Measurements from ENCODE around the gene TPBG.

Gene TPBG, protein sequence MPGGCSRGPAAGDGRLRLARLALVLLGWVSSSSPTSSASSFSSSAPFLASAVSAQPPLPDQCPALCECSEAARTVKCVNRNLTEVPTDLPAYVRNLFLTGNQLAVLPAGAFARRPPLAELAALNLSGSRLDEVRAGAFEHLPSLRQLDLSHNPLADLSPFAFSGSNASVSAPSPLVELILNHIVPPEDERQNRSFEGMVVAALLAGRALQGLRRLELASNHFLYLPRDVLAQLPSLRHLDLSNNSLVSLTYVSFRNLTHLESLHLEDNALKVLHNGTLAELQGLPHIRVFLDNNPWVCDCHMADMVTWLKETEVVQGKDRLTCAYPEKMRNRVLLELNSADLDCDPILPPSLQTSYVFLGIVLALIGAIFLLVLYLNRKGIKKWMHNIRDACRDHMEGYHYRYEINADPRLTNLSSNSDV

DNA sequence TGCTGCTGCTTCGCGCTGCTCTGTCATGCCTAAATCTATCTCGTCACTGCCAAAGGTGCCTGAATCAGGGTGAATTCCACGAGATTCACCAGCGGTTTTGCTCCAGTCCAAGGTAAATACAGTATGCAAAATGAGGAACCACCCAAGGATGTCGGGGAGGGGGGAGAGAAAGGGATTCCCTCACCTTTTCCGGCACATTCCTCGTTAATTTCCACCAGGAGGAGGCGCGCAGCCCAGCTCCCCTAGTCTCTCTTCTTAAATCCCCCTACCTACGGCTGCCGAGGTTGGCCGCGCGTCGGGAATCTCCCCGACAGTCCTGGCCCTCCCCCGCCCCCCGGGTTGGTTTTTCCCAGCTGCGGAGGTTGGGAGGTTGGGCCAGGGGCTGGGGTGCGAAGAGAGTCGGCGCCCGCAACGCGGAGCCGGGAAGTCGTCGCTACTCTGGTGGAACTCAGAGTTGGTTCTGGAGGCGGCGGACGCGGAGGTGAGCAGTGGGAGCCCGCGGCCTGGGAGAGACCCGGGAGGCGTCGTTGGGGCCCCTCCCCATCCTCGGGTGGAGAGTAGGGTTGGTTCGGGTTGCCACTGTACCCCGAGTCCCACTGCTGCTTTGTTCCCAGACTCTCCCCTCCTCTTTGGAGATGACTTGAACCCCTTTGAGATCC, at the start of gene TPBG:
Gene TPBG (plus strand): TSS at position 390 of the 659 bp plus-strand sequence. CDS start 1,145 bp downstream, outside the sequence.
- DNase-seq (ENCODE audit: low read depth): no peak

DNA sequence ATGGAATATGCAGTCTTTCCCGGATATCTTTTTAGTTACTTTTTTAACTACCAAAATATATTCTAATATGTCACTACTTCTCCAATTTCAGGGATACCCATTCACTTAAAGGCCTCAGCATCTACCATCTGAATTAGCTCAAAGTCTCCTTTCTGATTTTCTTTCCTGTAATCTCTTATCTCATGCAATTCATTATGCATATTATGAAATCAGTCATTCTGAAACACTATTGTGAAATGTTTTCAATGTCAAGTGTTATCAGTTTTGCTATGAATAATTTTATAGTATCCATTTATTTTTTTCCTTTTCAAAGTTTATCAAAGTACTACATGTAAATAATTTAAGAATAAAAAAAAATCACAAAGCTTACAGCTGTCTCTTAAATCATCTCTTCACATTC, 41.2 kb upstream of the TPBG start:
- no peak for DNase-seq (ENCODE audit: low read depth)

DNA sequence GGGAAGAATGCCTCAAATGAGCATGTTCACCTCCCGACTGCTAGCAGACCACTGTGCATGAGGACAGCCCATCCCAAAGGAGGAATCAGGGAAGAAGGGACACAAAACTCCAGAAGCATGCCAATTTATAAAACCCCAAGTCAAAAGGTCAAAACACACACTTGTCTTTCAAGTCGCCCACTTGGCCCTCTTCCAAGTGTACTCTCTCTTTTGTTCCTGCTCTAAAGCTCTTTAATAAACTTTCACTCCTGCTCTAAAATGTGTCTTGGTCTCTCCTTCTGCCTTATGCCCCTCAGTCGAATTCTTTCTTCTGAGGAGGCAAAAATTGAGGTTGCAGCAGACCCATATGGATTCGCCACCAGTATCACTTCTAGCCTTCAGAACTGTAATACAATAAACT, 33.9 kb upstream of the TPBG start:
- DNase-seq (ENCODE audit: low read depth): no peak

DNA sequence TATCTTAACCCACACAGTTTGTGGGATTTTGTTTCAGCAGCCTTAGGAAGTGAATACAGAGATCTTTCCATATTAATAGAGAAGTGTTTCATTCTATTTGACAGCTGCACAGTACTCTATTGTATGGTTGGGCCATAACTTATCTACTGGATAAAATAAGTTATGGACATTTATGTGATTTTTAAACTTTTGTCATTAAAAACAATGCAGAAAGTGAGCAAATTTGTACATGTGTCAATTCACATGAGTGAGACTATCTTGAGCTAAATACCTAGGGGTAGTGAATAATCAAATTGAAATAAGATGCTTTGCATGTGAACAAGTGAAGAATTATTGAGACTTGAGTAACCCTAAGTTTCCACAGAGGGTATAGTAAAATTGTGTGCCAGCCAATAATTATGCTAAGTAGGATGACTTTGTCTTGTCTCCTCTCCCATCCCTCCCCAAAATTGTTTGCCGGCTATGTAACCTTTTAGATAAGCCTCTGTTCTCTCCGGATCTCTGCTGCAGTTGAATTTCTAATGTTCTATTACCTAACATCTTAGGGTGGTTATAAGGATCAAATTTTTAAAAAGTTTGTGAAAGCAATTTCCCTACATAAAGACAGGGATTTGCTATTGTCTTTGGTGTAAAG, 33.3 kb upstream of the TPBG start:
- DNase-seq (ENCODE audit: low read depth): no peak

DNA sequence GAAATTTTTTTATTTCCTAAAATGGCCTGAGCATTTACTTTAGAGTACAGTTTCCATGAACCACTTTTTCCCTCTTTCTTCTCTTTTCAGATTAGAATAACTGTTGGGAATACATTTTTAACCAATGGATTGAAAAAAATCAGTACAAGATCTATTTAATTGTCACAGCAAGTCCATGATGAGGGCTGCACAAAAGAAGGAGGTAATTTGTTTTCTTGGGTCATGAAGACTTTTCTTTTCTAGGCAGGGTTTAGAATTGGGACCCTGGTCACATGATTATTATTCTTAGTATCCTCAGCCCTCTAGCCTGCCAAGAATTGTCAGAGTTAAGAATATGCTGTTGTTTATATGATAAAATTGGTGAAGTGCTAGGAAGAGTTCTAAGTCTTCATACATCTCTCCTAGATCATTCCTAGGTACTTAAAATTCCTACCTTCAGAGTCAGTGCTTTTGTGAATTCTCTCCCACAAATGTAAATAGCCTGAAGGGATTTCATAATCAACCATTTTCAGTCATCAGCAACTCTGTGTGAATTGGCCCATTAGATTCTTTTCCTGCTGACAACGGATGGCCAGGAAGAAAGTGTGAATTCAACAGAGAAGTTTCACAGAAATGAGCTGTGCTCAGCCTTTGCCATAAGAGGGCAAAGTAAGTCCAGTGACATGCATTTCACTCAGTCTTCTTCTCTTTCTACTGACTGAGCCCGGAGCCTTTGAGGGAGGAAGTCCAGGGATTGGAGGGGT, 32.4 kb upstream of the TPBG start:
- no peak for DNase-seq (ENCODE audit: low read depth)

DNA sequence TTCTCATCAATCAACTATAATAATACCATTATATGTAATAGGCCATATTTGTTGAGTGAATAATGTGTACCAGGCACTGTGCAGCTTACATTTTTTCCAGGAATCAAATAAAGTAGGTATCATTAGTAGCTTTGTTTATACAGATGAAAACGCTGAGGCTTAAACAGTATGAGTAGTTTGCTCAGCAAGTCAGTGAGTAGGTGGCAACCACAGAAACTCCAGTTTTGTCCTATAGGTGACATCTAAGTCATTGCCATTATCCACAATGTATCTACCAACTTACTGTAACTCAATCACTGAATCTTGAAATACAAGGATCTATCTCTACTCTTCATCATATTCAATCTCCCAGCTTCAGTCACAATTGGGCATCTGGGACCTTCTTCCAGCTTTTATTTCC, 29.8 kb upstream of the TPBG start:
- no peak for DNase-seq (ENCODE audit: low read depth)

DNA sequence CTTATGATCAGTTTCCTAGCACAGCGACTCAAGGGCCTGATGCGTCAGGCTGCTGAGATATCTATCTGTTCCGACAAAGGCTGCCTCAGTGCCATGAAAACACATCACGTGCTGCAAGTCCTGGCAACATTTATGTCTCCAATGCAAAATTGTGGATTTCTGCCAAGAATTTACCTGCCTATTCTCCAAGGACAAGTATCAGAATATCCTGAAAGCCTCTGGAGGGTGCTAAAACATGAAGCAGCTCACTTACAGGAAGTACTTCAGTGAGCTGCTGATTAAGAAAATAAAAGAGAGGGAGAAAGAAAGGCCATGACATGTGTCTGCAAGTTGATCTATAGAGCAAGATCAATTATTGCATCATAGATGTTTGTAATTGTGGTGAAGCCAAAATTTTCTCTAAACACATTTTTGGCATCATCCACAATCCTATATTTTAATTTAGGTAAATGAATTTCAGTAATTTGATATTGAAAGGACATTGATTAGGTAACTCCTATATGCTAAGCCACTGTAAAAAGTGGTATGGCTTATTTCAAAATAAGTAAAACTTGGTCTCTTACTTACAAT, 25.8 kb upstream of the TPBG start:
- DNase-seq (ENCODE audit: low read depth): no peak

DNA sequence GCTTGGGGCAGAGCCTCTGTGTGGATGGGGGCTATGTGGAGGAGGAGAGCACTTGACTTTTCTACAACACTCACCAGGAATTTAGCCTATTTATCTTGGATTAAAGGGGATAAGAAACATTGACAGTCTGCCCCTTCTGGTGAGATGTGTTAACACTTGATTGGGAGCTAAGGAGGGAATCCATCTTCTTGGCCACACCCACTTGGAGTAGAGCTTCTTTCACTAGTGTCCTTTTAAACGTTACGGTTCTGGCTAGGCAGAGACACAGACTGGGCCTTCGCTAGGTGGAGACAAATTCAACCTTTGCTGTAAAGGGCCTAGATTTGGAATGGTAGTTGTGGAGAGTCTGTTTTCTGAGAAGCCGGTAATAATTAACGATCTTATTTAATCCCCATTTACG, 15.5 kb upstream of the TPBG start:
- DNase-seq (ENCODE audit: low read depth): no peak

DNA sequence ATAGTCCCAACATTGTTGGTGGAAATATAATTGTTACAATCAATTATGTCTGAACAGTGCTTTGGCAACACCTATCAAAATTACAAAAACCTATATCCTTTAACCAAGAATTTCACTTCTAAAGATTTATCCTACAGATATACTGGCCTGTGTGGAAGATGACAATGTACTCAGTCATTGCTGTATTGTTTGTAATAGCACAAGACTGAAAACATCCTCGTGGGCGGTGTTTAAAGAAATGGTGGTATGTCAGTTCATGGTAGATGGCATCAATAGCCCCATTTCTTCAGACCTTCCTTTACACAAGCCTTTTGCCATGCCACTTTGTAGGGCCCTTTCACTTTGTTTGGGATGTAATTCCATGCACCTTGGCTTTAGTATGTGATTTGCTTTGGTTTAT, 9.8 kb upstream of the TPBG start:
- DNase-seq (ENCODE audit: low read depth): no peak

DNA sequence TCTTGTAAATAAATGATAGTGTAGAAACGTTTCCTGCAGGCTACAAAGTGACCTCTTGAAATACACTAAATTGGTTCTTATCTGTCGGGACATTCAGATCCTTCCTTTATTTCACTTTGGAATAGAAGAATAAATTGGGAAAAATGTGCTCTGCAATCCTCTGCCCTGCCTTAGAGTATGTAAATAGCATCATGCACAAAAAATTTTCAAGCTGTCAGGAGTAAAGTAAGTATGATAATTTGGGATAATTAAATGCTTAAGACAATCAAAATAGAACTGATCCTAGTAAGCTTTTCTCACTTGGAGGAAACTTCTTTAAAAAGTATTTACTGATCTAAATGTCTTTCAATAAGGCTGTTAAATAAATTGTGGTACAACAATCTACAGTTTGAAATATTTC, 3.1 kb upstream of the TPBG start:
- DNase-seq (ENCODE audit: low read depth): no peak

DNA sequence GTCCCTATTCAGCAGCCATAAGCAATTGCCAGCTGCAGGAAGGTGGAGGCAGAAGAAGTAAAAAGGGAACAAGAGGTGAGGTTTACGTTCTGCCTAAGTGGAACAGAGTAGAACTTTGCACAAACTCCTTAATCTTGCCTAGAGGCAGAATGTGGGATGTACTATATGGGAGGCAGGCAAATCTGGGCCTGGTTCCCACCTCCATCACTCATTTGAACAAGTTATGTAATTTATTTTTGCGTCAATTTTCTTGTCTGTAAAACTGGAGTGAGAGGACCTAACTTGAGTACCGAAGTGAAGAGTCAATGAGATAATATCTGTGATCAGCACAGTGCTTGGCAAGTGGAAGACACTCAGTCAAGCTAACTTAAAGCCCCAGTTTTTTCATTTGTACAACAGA, 2.0 kb upstream of the TPBG start:
- no peak for DNase-seq (ENCODE audit: low read depth)

DNA sequence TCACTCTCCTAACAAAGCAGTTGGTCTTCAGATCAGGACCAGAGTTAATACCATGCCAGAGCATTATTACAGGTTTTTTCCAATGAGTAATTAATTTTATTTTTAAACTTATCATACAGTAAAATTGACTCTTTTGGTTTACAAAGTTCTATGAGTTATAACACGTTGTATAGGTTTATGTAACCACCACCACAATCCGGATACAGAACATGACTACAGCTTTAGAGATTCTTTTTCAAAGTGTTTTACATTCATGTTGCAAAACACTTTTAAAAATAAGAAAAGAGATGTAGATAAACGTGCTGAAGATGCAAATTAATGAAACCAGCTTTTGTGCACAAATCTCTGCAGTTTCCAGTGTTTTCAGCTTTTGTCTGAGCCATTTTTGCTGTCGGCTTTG, 1.5 kb upstream of the TPBG start:
- DNase-seq (ENCODE audit: low read depth): no peak

DNA sequence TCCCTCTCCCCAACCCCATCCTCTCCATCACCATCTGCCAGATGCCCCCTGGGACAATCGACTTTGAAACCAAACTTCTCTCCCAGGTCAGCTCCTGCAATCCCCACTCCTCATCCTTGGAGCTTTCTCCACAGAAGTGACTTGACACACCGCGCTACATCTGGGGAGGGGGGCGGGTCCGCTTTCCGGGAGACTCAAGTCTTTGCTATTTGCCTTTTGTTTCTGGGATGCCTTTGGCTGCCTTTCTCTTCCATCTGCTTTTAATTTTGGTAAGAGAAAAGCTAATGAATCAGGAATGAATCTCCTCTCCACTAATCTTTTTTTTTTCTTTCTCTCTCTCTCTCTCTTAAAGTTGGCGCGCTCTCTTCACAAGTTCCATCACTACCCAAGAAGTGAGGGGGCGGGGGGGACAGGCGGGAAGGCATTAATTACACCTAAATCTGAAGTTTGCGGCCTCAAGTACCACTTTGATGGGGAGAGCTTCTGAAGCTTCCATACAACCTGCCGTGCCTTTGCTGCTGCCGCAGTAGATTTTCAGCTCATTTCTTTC, 664 bp upstream of the TPBG start:
- DNase-seq (ENCODE audit: low read depth): no peak

DNA sequence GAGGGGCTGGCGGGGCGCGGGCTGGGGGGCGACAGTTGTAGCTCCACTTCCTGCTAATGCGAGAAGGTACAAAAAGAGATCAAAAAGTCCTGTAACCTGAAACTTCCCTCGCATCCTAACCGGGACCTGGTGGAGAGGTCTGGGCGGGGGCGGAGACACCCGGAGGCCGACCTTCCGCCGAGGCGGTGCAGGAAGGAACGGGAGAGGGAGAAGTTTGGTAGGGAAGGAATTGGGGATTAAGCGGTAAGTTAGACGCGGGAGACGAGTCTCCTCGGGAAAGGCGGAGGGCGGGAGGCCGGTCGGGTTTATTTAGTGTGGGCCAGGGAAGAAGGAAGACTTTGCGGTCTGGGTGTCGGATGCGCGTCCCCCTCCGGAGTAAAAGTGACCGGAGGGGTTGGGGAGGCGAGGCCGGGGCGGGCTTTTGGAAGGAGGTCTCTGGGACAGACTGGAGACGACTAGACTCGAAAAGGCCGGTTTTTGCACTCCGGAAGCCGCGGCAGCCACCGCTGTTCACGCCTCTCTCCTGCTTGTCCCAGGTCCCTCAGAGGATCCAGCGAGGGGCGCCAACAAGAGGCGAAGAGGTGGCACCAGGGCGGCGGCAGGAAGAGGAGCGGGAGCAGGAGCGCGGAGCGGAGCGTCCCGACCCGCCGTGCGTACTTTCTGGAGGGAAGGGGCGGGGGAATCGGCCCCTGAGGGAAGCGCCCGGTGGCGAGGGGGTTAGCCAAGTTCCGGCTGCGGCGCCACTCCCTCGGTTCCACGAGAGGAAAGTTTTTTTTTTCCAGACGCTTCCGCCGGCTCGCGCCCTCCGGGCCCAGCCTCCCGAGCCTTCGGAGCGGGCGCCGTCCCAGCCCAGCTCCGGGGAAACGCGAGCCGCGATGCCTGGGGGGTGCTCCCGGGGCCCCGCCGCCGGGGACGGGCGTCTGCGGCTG, 734 bp downstream of the TPBG start:
- DNase-seq (ENCODE audit: low read depth): no peak

DNA sequence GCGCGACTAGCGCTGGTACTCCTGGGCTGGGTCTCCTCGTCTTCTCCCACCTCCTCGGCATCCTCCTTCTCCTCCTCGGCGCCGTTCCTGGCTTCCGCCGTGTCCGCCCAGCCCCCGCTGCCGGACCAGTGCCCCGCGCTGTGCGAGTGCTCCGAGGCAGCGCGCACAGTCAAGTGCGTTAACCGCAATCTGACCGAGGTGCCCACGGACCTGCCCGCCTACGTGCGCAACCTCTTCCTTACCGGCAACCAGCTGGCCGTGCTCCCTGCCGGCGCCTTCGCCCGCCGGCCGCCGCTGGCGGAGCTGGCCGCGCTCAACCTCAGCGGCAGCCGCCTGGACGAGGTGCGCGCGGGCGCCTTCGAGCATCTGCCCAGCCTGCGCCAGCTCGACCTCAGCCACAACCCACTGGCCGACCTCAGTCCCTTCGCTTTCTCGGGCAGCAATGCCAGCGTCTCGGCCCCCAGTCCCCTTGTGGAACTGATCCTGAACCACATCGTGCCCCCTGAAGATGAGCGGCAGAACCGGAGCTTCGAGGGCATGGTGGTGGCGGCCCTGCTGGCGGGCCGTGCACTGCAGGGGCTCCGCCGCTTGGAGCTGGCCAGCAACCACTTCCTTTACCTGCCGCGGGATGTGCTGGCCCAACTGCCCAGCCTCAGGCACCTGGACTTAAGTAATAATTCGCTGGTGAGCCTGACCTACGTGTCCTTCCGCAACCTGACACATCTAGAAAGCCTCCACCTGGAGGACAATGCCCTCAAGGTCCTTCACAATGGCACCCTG, 1.6 kb downstream of the TPBG start:
- DNase-seq (ENCODE audit: low read depth): no peak

DNA sequence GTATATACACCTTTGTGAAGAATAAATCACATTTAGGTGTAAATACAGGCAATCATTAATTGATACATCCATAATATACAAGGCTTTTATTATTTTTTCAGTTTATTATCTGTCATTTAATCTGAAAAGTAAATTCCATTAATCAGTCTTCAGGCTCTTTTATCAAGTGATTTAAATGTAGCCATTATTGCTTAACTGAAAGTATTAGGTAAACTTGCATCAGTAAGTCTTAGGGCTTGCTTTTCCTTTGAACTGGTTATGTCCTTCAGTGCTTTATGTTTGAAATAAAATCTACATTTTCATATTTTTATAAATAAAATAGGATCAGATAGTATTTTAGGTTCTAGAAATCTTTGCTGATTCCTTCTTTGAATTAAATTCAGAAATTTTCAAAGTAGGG, 4.1 kb downstream of the TPBG start:
- DNase-seq (ENCODE audit: low read depth): no peak

DNA sequence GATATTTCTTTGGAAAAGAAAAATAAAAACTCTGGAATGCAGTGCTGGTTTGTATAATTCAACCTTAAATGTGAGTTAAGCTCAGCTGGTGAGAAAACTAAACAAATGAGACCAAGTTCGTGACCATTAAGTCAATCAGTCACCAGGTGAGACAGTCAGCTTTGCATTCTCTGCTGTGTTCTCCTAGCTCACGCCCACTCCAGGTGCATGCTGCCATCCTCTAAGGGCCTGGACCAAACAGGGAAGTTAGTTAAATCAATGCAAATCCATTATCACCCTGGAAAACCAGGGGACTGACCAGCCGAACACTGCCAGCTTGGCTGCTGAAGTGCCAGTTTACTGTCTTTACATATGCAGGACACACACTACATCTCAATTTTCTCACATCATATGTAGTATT, 7.2 kb downstream of the TPBG start:
- DNase-seq (ENCODE audit: low read depth): no peak

DNA sequence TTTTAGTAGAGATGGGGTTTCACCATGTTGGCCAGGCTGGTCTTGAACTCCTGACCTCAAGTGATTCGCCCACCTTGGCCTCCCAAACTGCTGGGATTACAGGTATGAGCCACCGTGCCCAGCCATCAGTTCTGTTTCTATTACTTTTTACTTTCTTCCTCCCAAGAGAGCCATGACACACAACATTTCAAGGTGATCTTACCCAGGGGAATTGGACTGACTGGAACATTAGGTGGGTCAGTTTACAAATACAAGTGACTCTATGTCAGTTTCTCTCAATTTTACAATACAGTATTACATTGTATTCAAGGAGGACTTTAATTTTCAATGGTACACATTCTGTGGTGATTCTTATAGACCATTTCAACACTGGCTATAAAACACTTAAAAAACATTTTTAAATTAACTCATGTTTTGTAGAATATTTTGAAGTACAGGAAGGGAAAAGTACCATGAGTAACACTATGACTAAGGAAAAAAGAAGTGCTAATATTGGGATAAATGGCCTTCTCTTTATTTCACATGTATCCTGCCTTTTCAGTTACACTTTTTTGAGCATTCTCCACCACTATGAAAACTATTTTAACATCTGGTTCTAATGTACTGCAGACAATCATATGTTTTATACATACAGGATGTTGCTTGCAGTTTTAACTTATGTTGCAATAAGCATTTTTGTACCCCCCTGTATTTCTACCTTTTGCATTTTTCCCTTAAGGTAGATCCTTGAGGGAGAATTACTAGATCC, 8.4 kb downstream of the TPBG start:
- no peak for DNase-seq (ENCODE audit: low read depth)

DNA sequence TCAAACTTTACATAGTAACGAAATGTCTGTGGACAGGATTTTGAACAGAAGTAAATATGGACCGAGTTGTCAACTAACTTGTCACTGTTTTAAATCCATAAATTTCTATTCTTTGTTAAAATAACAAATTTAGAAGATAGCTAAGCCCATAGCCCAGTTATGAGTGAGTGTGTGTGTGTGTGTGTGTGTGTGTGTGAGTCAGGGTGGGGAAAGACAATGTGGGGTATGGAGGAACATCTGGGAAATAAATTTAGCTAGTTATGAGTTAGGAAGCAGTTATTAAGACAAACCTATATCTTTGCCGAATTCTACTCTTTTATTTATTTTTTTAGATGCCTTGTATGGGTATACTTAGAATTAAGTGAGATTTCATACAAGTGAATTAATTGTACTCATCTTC, 9.0 kb downstream of the TPBG start:
- no peak for DNase-seq (ENCODE audit: low read depth)

Data from stimulated activated CD4-positive, alpha-beta T cell treated with anti-CD3 and anti-CD28 coated beads, Interleukin-2, amount 100 ng/mL, for 4 hours (primary cell).